ENCODE measurements around the gene TNRC18. TPM values are rescaled to one million over a fixed set of nuclear protein-coding genes. Genes with fewer than 3 reads are reported as not detected.
A peak's percentile ranks its signal among the peaks of the same experiment; 100 is the strongest.

TNRC18 gene
- total and polyA plus RNA-seq, 9 of the 15 experiments (the other 6 are each of a cell fraction or from before 2014, with no cell fraction given) = 0.03 to 43.2 (median 18.0) TPM

DNA sequence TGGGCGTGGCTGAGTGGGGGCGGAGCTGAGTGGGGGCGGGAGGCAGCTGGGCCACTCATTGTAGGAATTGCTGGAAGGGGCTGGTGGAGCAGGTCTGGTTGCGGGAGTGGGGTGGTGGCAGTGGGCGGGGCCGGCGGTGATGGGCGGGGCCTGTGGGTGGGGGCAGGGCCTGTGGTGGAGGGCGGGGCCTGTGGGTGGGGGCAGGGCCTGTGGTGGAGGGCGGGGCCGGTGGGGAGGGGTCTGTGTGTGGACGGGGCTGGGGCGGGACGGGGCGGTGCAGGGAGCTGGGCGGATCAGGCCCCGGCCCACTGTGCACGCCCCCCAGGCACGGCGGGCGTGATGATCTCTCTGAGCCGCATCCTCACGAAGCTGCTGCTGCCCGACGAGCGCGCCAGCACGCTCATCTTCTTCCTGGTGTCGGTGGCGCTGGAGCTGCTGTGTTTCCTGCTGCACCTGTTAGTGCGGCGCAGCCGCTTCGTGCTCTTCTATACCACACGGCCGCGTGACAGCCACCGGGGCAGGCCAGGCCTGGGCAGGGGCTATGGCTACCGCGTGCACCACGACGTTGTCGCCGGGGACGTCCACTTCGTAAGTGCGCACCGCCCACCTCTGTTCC, 126.9 kb downstream of the TNRC18 start:
- 10% methylated on average over 18 of the region's 48 CpGs for WGBS (ENCODE audit: insufficient coverage, low coverage, missing lambda C conversion rate)
- Histone ChIP-seq H3K4me2 (ENCODE audit: insufficient read depth, low read length) (peak overlapping the region; percentile 66), H3K9ac (ENCODE audit: insufficient read depth in 1 of 2, low read depth in 2 of 2, low read length in 2 of 2) (peak overlapping the region in 1 of 2 experiments; percentile 83; a peak in 2 of 4 replicates), H3K9me1 (ENCODE audit: control insufficient read depth, insufficient read depth, low read length) (no peaks in the 10 kb centered on the region), H3K4me3 (peak overlapping the region; percentile 23; the same call in 1 of the 2 replicates), H3K27me3 (ENCODE audit: control insufficient read depth in 2 of 2, insufficient read depth in 2 of 2, low read length in 2 of 2) (peaks cover 0 to 35% of the 10 kb centered on the region in 2 experiments; a peak in 3 of 5 replicates), H3K79me2 (ENCODE audit: control insufficient read depth, insufficient read depth, low read length) (no peaks in the 10 kb centered on the region), H2AFZ (ENCODE audit: low read depth, low read length) (peak overlapping the region; percentile 82), H3K9me3 (replicated peaks; ENCODE audit: control insufficient read depth, insufficient read depth, low read depth, low read length) (no peaks in the 10 kb centered on the region), H3K27ac (ENCODE audit: extremely low read depth, low read depth, low read length) (no peak overlapping the region), H4K20me1 (replicated peaks; ENCODE audit: control insufficient read depth, insufficient read depth, low read length) (no peaks in the 10 kb centered on the region), H3K36me3 (ENCODE audit: control insufficient read depth, insufficient read depth, low read length) (no peaks in the 10 kb centered on the region), H3K4me1 (replicated peaks in 1 of 2; ENCODE audit: control insufficient read depth in 2 of 2, insufficient read depth in 2 of 2, low read length in 2 of 2) (peaks cover 4 to 41% of the 10 kb centered on the region in 2 experiments; a peak in 3 of 5 replicates)
- DNase-seq (ENCODE audit: extremely low read depth in 1 of 4, low spot score in 3 of 4) (peak; percentile 82 to 96 (median 94)), FAIRE-seq (no peak), ATAC-seq (peak; percentile 90)
- BruUV-seq (replicated peaks) = no TSS peak
- ChIA-PET POLR2A (no interaction called here), CTCF (ENCODE audit: low intra/inter-chr PET ratio) (no interaction called here)
- intact Hi-C loops (cut with micrococcal nuclease) = no loop called here
- in situ Hi-C loops (cut with MboI) = no loop called here
- TF ChIP-seq CTBP1 (IDR thresholded peaks at IDR 0.05; ENCODE audit: borderline replicate concordance) (no peak), RUNX1 (IDR thresholded peaks at IDR 0.05; ENCODE audit: low read depth) (no peak), SRSF9 (IDR thresholded peaks at IDR 0.05; ENCODE audit: borderline replicate concordance, low read depth, low read length) (no peak), ZNF174 (CRISPR knock-in tag; IDR thresholded peaks at IDR 0.05) (no peak), EZH2 (IDR thresholded peaks at IDR 0.05; ENCODE audit: borderline replicate concordance, low read depth, low read length) (no peak), ZNF445 (CRISPR knock-in tag; IDR thresholded peaks at IDR 0.05; ENCODE audit: low read depth) (no peak), HNRNPLL (IDR thresholded peaks at IDR 0.05; ENCODE audit: low read depth, low read length, poor library complexity, severe bottlenecking) (peak; percentile 34), CREB1 (IDR thresholded peaks at IDR 0.05) (no peak), CREB1 (CRISPR knock-in tag; IDR thresholded peaks at IDR 0.05) (no peak), NFRKB (IDR thresholded peaks at IDR 0.05; ENCODE audit: low read depth) (no peak), DIDO1 (tag; IDR thresholded peaks at IDR 0.05; ENCODE audit: low read depth) (no peak), ZNF79 (CRISPR knock-in tag; IDR thresholded peaks at IDR 0.05; ENCODE audit: low read depth) (no peak), ZNF263 (CRISPR knock-in tag; IDR thresholded peaks at IDR 0.05; ENCODE audit: borderline replicate concordance) (no peak), NFYB (IDR thresholded peaks at IDR 0.05; ENCODE audit: extremely low read depth, insufficient read length) (no peak)
- TF ChIP-seq, protein P1, sequence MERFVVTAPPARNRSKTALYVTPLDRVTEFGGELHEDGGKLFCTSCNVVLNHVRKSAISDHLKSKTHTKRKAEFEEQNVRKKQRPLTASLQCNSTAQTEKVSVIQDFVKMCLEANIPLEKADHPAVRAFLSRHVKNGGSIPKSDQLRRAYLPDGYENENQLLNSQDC (CRISPR knock-in tag; IDR thresholded peaks at IDR 0.05) = no peak
- TF ChIP-seq, protein P2, sequence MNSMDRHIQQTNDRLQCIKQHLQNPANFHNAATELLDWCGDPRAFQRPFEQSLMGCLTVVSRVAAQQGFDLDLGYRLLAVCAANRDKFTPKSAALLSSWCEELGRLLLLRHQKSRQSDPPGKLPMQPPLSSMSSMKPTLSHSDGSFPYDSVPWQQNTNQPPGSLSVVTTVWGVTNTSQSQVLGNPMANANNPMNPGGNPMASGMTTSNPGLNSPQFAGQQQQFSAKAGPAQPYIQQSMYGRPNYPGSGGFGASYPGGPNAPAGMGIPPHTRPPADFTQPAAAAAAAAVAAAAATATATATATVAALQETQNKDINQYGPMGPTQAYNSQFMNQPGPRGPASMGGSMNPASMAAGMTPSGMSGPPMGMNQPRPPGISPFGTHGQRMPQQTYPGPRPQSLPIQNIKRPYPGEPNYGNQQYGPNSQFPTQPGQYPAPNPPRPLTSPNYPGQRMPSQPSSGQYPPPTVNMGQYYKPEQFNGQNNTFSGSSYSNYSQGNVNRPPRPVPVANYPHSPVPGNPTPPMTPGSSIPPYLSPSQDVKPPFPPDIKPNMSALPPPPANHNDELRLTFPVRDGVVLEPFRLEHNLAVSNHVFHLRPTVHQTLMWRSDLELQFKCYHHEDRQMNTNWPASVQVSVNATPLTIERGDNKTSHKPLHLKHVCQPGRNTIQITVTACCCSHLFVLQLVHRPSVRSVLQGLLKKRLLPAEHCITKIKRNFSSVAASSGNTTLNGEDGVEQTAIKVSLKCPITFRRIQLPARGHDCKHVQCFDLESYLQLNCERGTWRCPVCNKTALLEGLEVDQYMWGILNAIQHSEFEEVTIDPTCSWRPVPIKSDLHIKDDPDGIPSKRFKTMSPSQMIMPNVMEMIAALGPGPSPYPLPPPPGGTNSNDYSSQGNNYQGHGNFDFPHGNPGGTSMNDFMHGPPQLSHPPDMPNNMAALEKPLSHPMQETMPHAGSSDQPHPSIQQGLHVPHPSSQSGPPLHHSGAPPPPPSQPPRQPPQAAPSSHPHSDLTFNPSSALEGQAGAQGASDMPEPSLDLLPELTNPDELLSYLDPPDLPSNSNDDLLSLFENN (IDR thresholded peaks at IDR 0.05; ENCODE audit: low read depth in 2 of 2, low read length in 2 of 2) = no peak
- TF ChIP-seq, protein P3, sequence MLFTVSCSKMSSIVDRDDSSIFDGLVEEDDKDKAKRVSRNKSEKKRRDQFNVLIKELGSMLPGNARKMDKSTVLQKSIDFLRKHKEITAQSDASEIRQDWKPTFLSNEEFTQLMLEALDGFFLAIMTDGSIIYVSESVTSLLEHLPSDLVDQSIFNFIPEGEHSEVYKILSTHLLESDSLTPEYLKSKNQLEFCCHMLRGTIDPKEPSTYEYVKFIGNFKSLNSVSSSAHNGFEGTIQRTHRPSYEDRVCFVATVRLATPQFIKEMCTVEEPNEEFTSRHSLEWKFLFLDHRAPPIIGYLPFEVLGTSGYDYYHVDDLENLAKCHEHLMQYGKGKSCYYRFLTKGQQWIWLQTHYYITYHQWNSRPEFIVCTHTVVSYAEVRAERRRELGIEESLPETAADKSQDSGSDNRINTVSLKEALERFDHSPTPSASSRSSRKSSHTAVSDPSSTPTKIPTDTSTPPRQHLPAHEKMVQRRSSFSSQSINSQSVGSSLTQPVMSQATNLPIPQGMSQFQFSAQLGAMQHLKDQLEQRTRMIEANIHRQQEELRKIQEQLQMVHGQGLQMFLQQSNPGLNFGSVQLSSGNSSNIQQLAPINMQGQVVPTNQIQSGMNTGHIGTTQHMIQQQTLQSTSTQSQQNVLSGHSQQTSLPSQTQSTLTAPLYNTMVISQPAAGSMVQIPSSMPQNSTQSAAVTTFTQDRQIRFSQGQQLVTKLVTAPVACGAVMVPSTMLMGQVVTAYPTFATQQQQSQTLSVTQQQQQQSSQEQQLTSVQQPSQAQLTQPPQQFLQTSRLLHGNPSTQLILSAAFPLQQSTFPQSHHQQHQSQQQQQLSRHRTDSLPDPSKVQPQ (CRISPR knock-in tag; IDR thresholded peaks at IDR 0.05; ENCODE audit: borderline replicate concordance) = no peak
